Measurements from ENCODE around the gene MTMR12. TPM values are rescaled to one million over a fixed set of nuclear protein-coding genes. Genes with fewer than 3 reads are reported as not detected.

MTMR12 gene
- total RNA-seq, 1 donor from 2014 or later: 20.4 TPM

DNA sequence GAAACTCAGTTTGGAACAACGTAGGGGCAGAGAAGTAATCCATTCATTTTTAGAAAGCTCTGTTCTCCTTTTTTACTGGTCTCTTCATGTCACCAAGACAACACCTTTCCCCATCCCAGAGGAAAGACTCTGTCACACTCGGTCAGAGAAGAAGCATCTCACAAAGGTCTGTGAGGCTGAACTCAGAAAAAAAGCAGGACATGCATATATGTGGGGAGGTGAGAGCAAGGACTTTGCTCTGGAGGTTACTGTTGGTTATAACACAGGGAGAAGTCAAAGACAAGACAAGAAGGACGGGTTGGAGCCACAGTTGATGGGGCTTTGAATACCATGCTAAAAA is 19.2 kb upstream of the MTMR12 start:
- Mint-ChIP-seq H3K27me3 (ENCODE audit: low read depth) (no peaks in the 10 kb centered on the region), H3K27ac (ENCODE audit: unreplicated experiment) (no peak overlapping the region), H3K9me3 (ENCODE audit: low read depth) (no peaks in the 10 kb centered on the region), H3K36me3 (ENCODE audit: low read depth) (no peaks in the 10 kb centered on the region), H3K4me3 (ENCODE audit: unreplicated experiment) (no peak overlapping the region), H3K4me1 (ENCODE audit: low read depth) (peaks cover 2% of the 10 kb centered on the region)
- TF ChIP-seq, protein P1, sequence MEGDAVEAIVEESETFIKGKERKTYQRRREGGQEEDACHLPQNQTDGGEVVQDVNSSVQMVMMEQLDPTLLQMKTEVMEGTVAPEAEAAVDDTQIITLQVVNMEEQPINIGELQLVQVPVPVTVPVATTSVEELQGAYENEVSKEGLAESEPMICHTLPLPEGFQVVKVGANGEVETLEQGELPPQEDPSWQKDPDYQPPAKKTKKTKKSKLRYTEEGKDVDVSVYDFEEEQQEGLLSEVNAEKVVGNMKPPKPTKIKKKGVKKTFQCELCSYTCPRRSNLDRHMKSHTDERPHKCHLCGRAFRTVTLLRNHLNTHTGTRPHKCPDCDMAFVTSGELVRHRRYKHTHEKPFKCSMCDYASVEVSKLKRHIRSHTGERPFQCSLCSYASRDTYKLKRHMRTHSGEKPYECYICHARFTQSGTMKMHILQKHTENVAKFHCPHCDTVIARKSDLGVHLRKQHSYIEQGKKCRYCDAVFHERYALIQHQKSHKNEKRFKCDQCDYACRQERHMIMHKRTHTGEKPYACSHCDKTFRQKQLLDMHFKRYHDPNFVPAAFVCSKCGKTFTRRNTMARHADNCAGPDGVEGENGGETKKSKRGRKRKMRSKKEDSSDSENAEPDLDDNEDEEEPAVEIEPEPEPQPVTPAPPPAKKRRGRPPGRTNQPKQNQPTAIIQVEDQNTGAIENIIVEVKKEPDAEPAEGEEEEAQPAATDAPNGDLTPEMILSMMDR (IDR thresholded peaks at IDR 0.05): no peak
- no peak for DNase-seq (ENCODE audit: low spot score)

DNA sequence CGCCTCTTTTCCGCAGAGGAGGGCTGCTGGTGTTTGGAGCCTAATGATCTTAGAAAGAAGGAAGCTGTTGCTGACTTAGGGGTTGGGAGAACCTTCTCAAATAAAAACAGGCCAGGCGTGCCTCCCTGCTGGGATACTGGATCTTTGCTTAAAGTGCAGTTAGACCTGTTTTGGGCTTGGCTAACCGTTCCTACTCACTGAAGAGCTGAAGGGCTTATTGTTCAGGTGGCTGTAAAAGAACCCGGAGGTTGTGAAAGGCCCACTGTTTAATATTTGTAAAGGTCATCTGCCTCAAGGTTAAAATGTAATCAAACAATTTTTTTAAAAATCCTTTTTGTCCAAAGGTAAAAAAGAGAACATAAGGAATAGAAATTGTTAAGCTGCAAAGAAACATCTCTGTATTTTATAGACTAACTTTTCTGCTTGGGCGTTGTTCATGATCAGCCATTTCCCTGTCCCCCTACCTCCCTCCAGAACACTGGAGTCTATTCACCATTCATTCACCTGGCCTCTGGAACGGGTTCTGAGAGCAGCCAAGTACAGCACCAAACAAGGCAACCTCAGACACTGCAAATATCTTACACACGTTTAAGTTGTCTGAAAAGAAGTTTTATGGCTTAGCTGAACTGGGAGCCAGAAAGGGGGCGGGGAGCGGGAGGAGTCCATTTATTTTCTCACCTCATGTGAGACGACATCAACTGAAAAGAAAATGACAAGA is 18.6 kb upstream of the MTMR12 start:
- no peaks in the 10 kb centered on the region for H3K36me3 Mint-ChIP-seq (ENCODE audit: low read depth)
- TF ChIP-seq, protein P1 (IDR thresholded peaks at IDR 0.05): no peak
- no peaks in the 10 kb centered on the region for H3K9me3 Mint-ChIP-seq (ENCODE audit: low read depth)
- peaks cover 2% of the 10 kb centered on the region for H3K4me1 Mint-ChIP-seq (ENCODE audit: low read depth)
- no peak for DNase-seq (ENCODE audit: low spot score)
- no peaks in the 10 kb centered on the region for H3K27me3 Mint-ChIP-seq (ENCODE audit: low read depth)
- no peak overlapping the region for H3K27ac Mint-ChIP-seq (ENCODE audit: unreplicated experiment)
- H3K4me3 Mint-ChIP-seq (ENCODE audit: unreplicated experiment): no peak overlapping the region

DNA sequence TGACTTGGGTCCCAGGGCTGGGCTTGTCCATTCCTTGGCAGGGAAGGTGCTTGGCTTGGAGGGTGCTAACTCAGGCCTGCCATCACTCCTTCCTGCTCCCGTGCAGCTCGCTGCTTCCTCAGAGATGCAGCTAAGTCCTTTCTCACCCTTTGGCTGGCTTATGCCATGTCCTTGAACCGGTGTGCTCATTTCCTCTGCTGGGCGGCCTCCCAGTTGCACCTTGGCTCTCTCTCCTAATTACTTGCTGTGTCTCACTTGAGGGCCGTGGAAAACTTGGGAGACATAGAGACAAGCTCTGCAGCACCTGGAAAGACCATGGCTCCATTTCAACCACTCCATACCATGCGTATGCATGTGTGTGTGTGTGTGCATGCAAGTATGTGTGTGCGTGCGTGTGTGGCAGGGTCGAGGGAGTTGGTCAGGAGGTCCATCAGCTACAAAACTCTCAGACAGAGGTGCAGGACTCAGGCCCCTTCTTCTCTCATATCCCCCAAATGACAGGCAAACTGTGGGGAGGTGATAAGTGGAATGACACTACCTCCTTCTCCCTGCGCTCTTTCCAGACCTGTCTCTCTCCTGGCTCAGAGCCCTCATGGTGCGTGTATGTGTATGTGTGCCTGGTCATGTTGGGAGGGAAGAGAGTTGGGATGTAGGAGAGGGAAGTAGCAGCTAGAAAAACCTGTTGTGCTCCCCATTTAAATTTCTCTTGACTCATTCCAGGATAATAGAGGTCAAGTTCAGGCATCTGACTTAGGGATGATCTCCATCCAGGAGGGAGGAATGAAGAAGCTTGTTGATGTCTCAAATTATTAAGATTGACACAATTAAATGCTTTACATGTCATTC is 17.6 kb upstream of the MTMR12 start:
- no peak overlapping the region for H3K27ac Mint-ChIP-seq (ENCODE audit: unreplicated experiment)
- no peak overlapping the region for H3K4me3 Mint-ChIP-seq (ENCODE audit: unreplicated experiment)
- DNase-seq (ENCODE audit: low spot score): no peak
- no peaks in the 10 kb centered on the region for H3K27me3 Mint-ChIP-seq (ENCODE audit: low read depth)
- TF ChIP-seq, protein P1 (IDR thresholded peaks at IDR 0.05): no peak
- no peaks in the 10 kb centered on the region for H3K9me3 Mint-ChIP-seq (ENCODE audit: low read depth)
- H3K36me3 Mint-ChIP-seq (ENCODE audit: low read depth): no peaks in the 10 kb centered on the region
- H3K4me1 Mint-ChIP-seq (ENCODE audit: low read depth): peaks cover 2% of the 10 kb centered on the region

DNA sequence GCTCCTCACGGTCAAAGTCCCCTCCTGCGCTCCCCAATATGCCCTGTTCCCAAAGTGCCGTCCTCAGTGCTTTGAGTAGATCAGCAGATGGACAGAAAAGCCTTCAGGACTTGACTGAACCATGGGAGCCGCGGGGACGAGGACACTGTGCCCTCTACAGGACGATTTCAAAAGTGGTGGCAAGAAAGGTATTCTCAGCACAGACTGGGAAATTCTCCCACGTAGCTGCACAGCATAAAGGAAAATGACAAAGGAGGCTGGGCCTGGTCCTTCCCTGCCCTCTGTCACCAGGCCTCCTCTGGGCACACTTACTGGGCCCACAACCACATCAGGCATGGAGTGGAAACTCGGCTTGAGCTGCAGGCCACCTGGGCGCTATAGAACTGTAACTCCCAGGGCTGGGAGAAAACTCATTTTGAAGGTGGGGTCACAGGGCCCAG is 16.7 kb upstream of the MTMR12 start:
- Mint-ChIP-seq H3K36me3 (ENCODE audit: low read depth) (no peaks in the 10 kb centered on the region), H3K27ac (ENCODE audit: unreplicated experiment) (no peak overlapping the region), H3K4me1 (ENCODE audit: low read depth) (peaks cover 12% of the 10 kb centered on the region), H3K9me3 (ENCODE audit: low read depth) (no peaks in the 10 kb centered on the region), H3K27me3 (ENCODE audit: low read depth) (no peaks in the 10 kb centered on the region), H3K4me3 (ENCODE audit: unreplicated experiment) (no peak overlapping the region)
- no peak for DNase-seq (ENCODE audit: low spot score)
- TF ChIP-seq, protein P1 (IDR thresholded peaks at IDR 0.05): peak; percentile 83

DNA sequence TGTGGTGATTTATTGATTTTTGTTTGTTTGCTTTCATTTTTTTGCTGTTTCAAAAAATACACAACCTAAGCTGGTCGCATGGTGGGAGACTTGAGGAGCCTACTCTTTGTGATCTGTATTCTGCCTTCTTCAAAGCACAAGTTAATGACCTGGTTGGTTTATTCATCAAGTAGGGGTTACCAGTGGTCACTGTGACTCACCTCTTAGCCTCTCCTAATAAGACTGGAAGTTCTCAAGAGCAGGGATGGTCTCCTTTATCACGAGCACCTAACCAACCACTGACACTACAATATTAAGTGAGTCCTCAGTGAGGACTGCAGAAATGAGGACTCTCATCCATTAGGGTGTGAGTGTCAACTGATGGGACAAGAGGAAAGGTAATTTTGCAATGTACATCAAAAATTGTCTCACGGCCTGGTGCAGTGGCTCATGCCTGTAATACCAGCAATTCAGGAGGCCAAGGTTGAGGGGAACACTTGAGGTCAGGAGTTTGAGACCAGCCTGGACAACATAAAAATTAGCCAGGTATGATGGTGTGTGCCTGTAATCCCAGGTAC is 13.6 kb upstream of the MTMR12 start:
- peaks cover 12% of the 10 kb centered on the region for H3K4me1 Mint-ChIP-seq (ENCODE audit: low read depth)
- H3K27me3 Mint-ChIP-seq (ENCODE audit: low read depth): no peaks in the 10 kb centered on the region
- no peak overlapping the region for H3K27ac Mint-ChIP-seq (ENCODE audit: unreplicated experiment)
- peaks cover 6% of the 10 kb centered on the region for H3K9me3 Mint-ChIP-seq (ENCODE audit: low read depth)
- H3K4me3 Mint-ChIP-seq (ENCODE audit: unreplicated experiment): no peak overlapping the region
- DNase-seq (ENCODE audit: low spot score): no peak
- TF ChIP-seq, protein P1 (IDR thresholded peaks at IDR 0.05): no peak
- H3K36me3 Mint-ChIP-seq (ENCODE audit: low read depth): peaks cover 5% of the 10 kb centered on the region
